ENCODE data around the gene MYRIP.
A peak's percentile ranks its signal among the peaks of the same experiment; 100 is the strongest.
"Not testable (repeated sequence)": the region's sequence is repeated elsewhere in the genome, so short reads cannot be mapped to it uniquely, and the experiment has no call there.

Gene MYRIP

GRCh38 chr3:39806820-39807219, 2.6 kb upstream of the MYRIP start:
- DNase-seq (ENCODE audit: low read depth in 2 of 2): no peak

DNA sequence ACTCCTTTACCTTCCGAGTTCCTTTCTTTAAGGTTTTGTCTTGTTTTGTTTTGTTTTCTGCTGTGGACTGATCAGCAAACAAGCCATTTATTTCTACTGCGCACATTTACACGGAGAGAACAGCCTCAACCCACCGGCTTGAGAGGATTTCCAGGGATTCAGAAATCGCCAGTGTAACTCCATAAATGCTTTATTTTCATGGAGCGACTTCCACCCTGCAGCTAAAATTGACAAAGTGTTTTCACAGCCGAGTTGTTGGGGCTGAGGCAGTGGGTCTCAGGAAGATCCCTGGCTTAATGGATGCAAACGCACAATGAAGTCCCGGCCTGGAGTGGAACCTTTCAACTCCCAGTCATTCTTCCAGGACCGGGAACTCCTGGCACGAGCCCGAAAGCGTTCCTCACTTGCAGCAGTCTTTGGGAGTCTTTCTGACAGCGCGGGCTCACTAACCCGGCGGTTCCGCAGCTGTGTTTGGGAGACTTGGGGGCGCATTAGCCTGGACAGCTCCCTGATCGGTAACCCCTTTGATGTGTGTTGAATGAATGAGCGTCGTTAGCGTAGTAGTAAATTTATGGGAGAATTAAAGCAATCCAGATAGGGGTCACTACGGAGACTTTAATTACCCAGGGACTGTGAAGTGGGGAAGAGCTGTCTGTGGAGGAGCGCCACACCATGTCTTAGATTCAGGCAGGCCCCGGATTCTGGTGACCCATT, 785 bp upstream of the MYRIP start:
- DNase-seq (ENCODE audit: low read depth in 2 of 2): no peak

DNA sequence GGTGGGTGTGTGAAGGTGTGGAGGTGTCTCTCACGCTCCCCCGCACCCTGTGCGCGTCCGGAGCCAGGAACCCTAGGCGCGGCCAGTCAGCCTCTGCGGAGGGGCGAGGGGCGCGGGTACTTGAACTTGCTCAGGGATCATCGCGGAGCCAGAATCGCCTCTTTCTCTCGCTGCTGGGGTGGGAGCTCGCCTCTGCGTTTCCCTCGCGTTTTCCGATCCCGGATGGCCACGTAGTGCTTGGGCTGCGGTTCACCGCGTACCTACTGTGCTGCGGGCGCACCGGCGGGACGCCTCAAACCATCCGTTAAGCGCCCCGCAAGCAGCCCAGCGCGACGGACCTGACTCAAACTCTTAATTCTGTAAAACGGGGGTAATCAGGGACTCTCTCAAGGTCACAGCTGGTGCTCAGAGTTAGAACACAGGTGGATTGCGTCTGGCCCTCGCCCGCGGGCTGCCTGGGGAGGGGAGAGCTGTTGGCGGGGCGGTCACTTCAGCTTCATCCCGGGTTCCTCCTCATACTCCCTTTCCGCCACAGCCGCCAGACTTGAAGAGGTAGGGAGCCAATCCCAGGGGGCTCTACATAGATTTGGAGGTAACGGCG, 686 bp downstream of the MYRIP start:
- DNase-seq (ENCODE audit: low read depth in 2 of 2): no peak

GRCh38 chr3:39810647-39811161, 1.3 kb downstream of the MYRIP start:
- DNase-seq (ENCODE audit: low read depth in 2 of 2): no peak

- DNase-seq (ENCODE audit: low read depth in 2 of 2): no peak
Observed at GRCh38 chr3:39811561-39811960, 2.2 kb downstream of the MYRIP start.

DNA sequence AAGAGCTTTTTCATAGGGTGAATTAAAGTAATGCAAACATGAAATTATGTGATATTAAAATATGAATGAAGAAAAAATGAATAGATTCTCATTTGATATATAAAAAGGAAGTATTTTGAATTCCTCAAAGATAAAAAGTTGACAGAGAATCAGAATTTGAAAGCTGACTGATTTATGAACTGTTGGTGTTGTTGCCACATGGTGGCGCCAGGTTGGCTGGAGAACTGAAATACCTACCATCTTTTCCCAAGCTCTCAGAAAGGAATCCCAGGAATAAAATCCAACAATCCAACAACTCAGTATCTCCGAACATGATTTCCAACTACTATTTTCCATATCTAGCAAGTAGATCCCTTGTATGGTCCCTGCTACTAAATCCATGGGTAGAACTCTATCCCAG, 3.1 kb downstream of the MYRIP start:
- DNase-seq (ENCODE audit: low read depth in 2 of 2): no peak

DNA sequence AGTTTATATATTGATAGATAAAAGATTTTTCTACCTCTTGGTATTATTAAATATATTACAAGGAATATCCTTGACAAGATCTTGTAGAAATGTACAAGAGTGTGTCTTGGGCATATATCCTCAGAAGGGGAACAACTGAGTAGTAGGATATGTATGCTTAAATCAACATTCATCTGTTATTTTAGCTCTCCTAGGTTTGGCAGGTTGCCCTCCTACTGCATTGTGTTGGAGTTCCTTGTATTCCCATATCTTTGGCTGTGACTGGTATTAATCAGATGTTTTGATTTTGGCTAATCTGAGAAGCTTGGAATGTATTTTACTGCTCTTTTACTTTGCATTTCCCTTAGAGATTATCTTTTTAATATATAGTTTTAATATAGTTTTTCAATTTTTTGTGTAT, 4.6 kb downstream of the MYRIP start:
- peak; percentile 21 to 25 for DNase-seq (ENCODE audit: low read depth in 2 of 2)

DNA sequence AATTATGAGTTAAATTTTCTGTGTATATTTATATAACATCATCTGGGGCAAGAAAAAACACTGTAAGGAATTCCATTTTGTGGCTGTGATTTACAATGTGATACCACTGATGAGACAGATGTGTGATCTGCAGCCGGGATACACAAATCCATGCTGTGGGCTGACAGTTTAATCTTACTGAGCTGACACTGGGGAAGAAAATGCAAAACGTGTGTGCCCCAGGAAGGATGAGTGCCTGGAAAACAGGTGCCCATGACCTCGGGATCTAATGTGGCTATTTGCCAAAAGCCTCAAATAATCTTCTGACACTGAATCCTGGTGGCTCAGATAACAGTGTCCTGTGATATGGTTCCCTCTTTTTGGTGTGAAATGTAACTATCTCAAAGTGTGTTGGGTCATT, 10.5 kb downstream of the MYRIP start:
- DNase-seq (ENCODE audit: low read depth in 2 of 2): no peak

DNA sequence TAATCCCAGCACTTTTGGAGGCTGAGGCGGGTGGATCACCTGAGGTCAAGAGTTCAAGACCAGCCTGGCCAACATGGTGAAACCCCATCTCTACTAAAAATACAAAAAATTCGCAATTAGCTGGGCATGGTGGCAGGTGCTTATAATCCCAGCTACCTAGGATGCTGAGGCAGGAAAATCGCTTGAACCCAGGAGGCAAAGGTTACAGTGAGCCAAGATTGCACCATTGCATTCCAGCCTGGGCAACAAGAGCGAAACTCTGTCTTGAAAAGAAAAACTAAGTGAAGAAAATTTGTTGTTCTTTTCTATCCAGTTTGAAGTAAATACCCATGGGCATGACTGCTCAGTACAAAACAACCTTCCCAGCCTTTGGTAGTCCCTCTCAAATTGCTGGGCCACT, 24.4 kb downstream of the MYRIP start:
- not testable (repeated sequence) for DNase-seq (ENCODE audit: low read depth in 2 of 2)

DNA sequence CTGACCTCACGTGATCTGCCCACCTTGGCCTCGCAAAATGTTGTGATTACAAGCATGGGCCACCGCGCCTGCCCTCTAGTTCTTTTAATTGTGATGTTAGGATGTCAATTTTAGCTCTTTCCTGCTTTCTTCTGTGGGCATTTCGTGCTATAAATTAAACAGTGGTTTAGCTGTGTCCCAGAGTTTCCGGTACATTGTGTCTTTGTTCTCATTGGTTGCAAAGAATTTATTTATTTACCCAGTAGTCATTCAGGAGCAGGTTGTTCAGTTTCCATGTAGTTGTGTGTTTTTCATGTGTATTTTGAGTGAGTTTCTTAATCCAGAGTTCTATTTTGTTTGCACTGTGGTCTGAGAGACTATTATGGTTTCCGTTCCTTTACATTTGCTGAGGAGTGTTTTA, 30.1 kb downstream of the MYRIP start:
- no peak for DNase-seq (ENCODE audit: low read depth in 2 of 2)

DNA sequence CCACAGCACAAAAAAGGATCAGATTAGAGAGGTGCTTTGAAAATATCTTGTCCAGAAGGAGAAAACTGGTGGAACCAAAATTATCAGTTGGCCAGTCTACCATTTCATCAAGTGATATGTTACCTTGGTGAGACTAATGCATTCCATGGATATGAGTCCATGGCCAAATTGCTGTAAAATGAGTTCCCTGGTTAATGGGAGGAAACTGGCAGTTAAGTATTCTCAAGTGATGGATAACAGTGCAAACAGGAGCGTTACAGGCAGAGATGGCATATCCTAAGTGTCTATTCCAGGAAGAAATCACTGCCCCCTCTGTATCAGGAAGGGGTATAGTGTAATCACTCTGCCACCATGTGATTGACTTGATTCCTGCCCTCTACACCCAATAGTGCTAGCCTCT, 34.0 kb downstream of the MYRIP start:
- no peak for DNase-seq (ENCODE audit: low read depth in 2 of 2)

DNA sequence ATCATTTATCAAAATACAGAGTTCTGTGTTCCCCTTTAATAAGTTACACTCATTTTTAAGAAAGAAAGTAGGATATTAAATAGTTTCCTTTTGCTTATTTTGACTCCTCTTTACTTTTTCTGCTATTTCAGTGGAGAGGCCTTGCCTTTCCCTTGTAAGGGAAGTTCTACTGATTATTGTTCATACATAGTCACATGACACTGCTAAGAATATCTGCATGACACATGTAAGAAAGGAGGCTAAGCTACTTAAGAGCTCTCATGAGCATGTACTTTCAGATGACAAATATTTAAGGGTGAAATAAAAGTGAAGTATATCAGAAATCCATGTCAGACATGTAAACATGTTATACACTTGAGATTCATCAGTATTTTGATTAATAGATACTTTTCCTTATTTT, 39.0 kb downstream of the MYRIP start:
- DNase-seq (ENCODE audit: low read depth in 2 of 2): no peak

GRCh38 chr3:39849992-39850715, 40.7 kb downstream of the MYRIP start:
- no peak for DNase-seq (ENCODE audit: low read depth in 2 of 2)

DNA sequence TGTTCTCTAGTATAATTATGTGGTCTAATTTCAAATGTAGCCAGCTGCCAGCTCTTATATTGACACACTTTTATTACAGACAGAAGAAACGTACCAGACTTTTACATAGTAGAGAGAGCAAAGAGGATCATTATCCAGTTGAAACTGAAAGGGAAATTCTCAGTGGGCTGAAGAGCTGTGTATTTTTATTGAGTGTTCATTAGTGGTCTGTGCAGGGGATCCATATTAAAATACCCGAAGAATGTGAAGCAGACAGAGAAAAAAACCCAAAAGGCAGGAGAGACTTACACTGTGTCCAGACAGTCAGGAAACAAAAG, 41.3 kb downstream of the MYRIP start:
- no peak for DNase-seq (ENCODE audit: low read depth in 2 of 2)

- DNase-seq (ENCODE audit: low read depth in 2 of 2): no peak
Observed at GRCh38 chr3:39855517-39855916, 46.1 kb downstream of the MYRIP start.

DNA sequence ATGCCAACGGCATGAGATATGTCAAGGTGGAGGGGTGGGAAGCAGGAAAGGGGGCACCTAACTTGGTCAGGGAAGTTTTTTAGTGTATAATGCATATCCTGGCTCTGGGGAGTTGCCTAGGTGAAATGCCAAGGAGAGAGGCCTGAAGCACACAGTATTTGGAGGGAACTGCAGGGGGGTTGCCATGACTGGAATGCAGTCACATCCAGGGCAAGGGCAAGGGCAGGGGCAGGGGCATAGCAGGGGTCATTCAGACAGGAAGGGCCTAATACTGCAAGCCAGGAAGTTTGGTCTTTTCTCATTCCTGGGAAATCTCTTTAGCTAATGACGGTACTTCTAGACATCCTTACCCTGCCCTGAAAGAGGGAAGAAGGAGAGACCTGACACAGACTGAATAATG, 60.5 kb downstream of the MYRIP start:
- no peak for DNase-seq (ENCODE audit: low read depth in 2 of 2)

DNA sequence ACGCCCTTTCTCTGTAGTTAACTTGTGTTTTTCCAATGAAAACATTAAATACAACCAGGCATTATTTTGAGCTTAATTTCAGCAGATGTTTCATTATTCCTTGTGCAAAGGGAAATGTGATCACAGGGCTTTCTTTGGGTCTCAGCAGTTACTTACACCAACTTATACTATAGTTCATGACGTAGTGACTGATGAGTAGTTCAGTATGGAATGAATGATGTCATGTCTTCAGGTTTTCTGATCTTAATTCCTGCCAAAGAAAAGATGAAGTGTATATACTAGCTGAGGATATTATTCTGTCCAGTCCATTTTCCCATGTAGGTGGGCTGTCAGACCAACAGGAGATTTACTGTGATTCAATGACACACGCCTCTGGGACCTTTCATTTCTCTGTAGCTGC, 61.3 kb downstream of the MYRIP start:
- no peak for DNase-seq (ENCODE audit: low read depth in 2 of 2)

- DNase-seq (ENCODE audit: low read depth in 2 of 2): no peak
Observed at GRCh38 chr3:39879581-39879980, 70.2 kb downstream of the MYRIP start.

DNA sequence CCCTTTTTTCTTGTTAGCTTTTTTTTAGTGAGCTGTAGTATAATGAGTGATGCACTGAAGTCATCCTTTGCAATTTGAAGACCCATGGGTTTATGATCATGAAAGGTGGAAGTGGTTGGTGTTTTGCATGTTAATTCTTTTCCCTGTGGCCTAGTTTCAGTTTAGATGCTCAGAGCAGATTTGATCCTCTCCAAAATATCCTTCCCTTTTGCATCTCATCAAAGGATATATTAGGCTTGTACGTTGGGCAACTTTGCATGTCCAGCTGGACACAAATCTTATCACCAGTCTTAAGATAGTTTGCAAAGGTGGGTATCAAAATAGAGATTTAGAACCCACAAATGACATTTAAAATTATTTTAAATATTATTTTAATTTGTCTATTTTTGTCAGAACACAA, 72.7 kb downstream of the MYRIP start:
- DNase-seq (ENCODE audit: low read depth in 2 of 2): no peak

GRCh38 chr3:39892068-39892467, 82.7 kb downstream of the MYRIP start:
- no peak for DNase-seq (ENCODE audit: low read depth in 2 of 2)

GRCh38 chr3:39896184-39896583, 86.8 kb downstream of the MYRIP start:
- DNase-seq (ENCODE audit: low read depth in 2 of 2): no peak

- no peak for DNase-seq (ENCODE audit: low read depth in 2 of 2)
Observed at GRCh38 chr3:39900462-39901002, 91.1 kb downstream of the MYRIP start.

DNA sequence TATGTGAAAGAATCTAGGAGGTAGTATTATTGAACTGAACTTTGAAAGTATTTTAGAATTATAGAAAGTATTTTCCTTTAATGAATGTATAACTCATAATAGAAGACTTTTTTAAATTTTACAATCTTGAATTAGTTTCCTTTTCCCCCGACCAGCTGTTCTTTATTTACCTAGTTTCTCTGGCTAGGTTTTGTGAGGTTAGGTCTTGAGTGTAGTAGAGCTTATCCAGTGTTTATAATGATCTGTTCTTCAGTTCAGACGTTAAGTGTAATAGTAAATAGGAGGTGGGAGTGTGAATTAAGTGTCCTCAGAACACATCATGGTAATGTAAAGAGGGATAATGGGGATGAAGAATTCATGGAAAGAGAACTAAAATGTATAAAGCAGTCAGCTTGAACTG, 93.8 kb downstream of the MYRIP start:
- DNase-seq (ENCODE audit: low read depth in 2 of 2): no peak

Measured in fibroblast of skin of left biceps (primary cell).